ENCODE data around the gene WDR59. TPM values are rescaled to one million over a fixed set of nuclear protein-coding genes. Genes with fewer than 3 reads are reported as not detected.

The WDR59 gene
- total and polyA plus RNA-seq, 2 donors (not counting 3 experiments of a cell fraction or from before 2014, with no cell fraction given), result 51.1 to 60.0 TPM

GRCh38 chr16:74841904-74842303, 143.0 kb downstream of the WDR59 start:
- Histone ChIP-seq H3K4me1 (ENCODE audit: control insufficient read depth, extremely low read depth, insufficient read depth, low read length) (no peaks in the 10 kb centered on the region), H3K36me3 (ENCODE audit: control insufficient read depth in 2 of 2, extremely low read depth in 1 of 2, insufficient read depth in 2 of 2, low read length in 2 of 2) (no peaks in the 10 kb centered on the region), H3K9ac (replicated peaks; ENCODE audit: extremely low read depth, insufficient read depth, low read length) (no peak overlapping the region), H3K4me3 (replicated peaks in 1 of 3; ENCODE audit: insufficient read depth in 1 of 3, low read depth in 1 of 3, low read length in 3 of 3) (no peak overlapping the region), H2AFZ (ENCODE audit: low read depth, low read length) (no peak overlapping the region), H4K20me1 (replicated peaks; ENCODE audit: control insufficient read depth, extremely low read depth, insufficient read depth, low read length) (no peaks in the 10 kb centered on the region), H3K27ac (ENCODE audit: insufficient read depth, low read depth, low read length) (no peak overlapping the region), H3K79me2 (ENCODE audit: control insufficient read depth, insufficient read depth, low read length) (no peaks in the 10 kb centered on the region), H3K27me3 (ENCODE audit: control insufficient read depth in 2 of 2, insufficient read depth in 2 of 2, low read length in 2 of 2) (peaks cover 0 to 1% of the 10 kb centered on the region in 2 experiments), H3K4me2 (ENCODE audit: insufficient read depth, low read length) (no peak overlapping the region), H3K9me1 (replicated peaks; ENCODE audit: control insufficient read depth, extremely low read depth, insufficient read depth, low read length) (no peaks in the 10 kb centered on the region), H3K9me3 (replicated peaks; ENCODE audit: control insufficient read depth, insufficient read depth, low read length) (no peaks in the 10 kb centered on the region)
- ChIA-PET CTCF (interaction anchor here (1.5 kb wide), 1 partner anchor 21 kb away, joined by 5 read pairs; no protein-coding TSS in a partner anchor), POLR2A (no interaction called here)
- no peak for TF ChIP-seq FOS (IDR thresholded peaks at IDR 0.05; ENCODE audit: borderline replicate concordance, insufficient read depth, low read length)
- TF ChIP-seq POLR2A (IDR thresholded peaks at IDR 0.05; ENCODE audit: low read depth, low read length), result no peak
- no peak for TF ChIP-seq EZH2 (IDR thresholded peaks at IDR 0.05; ENCODE audit: borderline replicate concordance, low read depth, low read length, severe bottlenecking)
- TF ChIP-seq JUN (IDR thresholded peaks at IDR 0.05; ENCODE audit: borderline replicate concordance, insufficient read depth, insufficient read length, low read depth), result no peak
- BruUV-seq (replicated peaks), result no TSS peak
- intact Hi-C loops (cut with micrococcal nuclease), result no loop called here
- dilution Hi-C loops (cut with MboI; ENCODE audit: extremely low pct_ligation_motif_present, low sequenced_read_pairs), result no loop called here
- FAIRE-seq, result no peak
- no peak for DNase-seq (ENCODE audit: low read depth, low spot score)

DNA sequence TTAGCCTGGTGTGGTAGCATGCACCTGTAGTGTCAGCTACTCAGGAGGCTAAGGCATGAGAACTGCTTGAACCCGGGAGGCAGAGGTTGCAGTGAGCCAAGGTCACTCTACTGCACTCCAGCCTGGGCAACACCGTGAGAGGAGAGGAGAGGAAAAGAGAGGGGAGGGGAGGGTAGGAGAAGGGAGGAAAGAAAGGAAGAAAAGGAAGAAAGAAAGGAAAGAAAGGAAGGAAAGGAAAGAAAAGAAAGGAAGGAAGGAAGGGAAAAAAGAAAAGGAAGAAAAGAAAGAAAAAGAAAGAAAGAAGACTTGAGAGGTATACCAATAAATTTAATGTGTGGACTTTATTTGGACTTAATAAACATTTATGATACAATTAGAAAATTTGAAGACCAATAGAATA, 143.5 kb downstream of the WDR59 start:
- no peaks in the 10 kb centered on the region for H3K36me3 ChIP-seq (ENCODE audit: control insufficient read depth in 2 of 2, extremely low read depth in 1 of 2, insufficient read depth in 2 of 2, low read length in 2 of 2)
- BruUV-seq (replicated peaks), result no TSS peak
- no peaks in the 10 kb centered on the region for H3K79me2 ChIP-seq (ENCODE audit: control insufficient read depth, insufficient read depth, low read length)
- dilution Hi-C loops (cut with MboI; ENCODE audit: extremely low pct_ligation_motif_present, low sequenced_read_pairs), result no loop called here
- H3K9me3 ChIP-seq (replicated peaks; ENCODE audit: control insufficient read depth, insufficient read depth, low read length), result no peaks in the 10 kb centered on the region
- TF ChIP-seq MAX (IDR thresholded peaks at IDR 0.05; ENCODE audit: insufficient read depth, insufficient read length) (no peak), GATA2 (IDR thresholded peaks at IDR 0.05; ENCODE audit: insufficient read depth, insufficient read length, low read depth, low read length) (no peak), POLR2AphosphoS5 (IDR thresholded peaks at IDR 0.05; ENCODE audit: insufficient read depth, low read depth, low read length) (no peak), MYC (IDR thresholded peaks at IDR 0.05; ENCODE audit: low read depth, low read length) (no peak), JUN (IDR thresholded peaks at IDR 0.05; ENCODE audit: borderline replicate concordance, insufficient read depth, insufficient read length, low read depth) (no peak), FOS (IDR thresholded peaks at IDR 0.05; ENCODE audit: borderline replicate concordance, insufficient read depth, low read length) (no peak), POLR2A (IDR thresholded peaks at IDR 0.05; ENCODE audit: low read depth, low read length) (no peak), EZH2 (IDR thresholded peaks at IDR 0.05; ENCODE audit: borderline replicate concordance, low read depth, low read length, severe bottlenecking) (no peak)
- TF ChIP-seq, protein P1, sequence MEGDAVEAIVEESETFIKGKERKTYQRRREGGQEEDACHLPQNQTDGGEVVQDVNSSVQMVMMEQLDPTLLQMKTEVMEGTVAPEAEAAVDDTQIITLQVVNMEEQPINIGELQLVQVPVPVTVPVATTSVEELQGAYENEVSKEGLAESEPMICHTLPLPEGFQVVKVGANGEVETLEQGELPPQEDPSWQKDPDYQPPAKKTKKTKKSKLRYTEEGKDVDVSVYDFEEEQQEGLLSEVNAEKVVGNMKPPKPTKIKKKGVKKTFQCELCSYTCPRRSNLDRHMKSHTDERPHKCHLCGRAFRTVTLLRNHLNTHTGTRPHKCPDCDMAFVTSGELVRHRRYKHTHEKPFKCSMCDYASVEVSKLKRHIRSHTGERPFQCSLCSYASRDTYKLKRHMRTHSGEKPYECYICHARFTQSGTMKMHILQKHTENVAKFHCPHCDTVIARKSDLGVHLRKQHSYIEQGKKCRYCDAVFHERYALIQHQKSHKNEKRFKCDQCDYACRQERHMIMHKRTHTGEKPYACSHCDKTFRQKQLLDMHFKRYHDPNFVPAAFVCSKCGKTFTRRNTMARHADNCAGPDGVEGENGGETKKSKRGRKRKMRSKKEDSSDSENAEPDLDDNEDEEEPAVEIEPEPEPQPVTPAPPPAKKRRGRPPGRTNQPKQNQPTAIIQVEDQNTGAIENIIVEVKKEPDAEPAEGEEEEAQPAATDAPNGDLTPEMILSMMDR (IDR thresholded peaks at IDR 0.05; ENCODE audit: extremely low read depth in 1 of 2, insufficient read depth in 1 of 2, low read depth in 1 of 2, low read length in 2 of 2), result no peak
- H2AFZ ChIP-seq (ENCODE audit: low read depth, low read length), result no peak overlapping the region
- no peaks in the 10 kb centered on the region for H3K4me1 ChIP-seq (ENCODE audit: control insufficient read depth, extremely low read depth, insufficient read depth, low read length)
- no peak overlapping the region for H3K4me2 ChIP-seq (ENCODE audit: insufficient read depth, low read length)
- POLR2A ChIA-PET, result no interaction called here
- no peak for DNase-seq (ENCODE audit: low read depth, low spot score)
- H3K27me3 ChIP-seq (ENCODE audit: control insufficient read depth in 2 of 2, insufficient read depth in 2 of 2, low read length in 2 of 2), result peaks cover 0 to 3% of the 10 kb centered on the region in 2 experiments
- intact Hi-C loops (cut with micrococcal nuclease), result no loop called here
- CTCF ChIA-PET, result interaction anchor here (0.9 to 1.5 kb wide), 2 partner anchors 22 to 23 kb away, joined by 3 to 5 read pairs; no protein-coding TSS in a partner anchor
- no peak overlapping the region for H3K9ac ChIP-seq (replicated peaks; ENCODE audit: extremely low read depth, insufficient read depth, low read length)
- H4K20me1 ChIP-seq (replicated peaks; ENCODE audit: control insufficient read depth, extremely low read depth, insufficient read depth, low read length), result no peaks in the 10 kb centered on the region
- no peak for FAIRE-seq
- H3K4me3 ChIP-seq (replicated peaks in 1 of 3; ENCODE audit: insufficient read depth in 1 of 3, low read depth in 1 of 3, low read length in 3 of 3), result no peak overlapping the region
- no peaks in the 10 kb centered on the region for H3K9me1 ChIP-seq (replicated peaks; ENCODE audit: control insufficient read depth, extremely low read depth, insufficient read depth, low read length)
- H3K27ac ChIP-seq (ENCODE audit: insufficient read depth, low read depth, low read length), result no peak overlapping the region
